Measurements from ENCODE around the gene SS18L1. TPM values are rescaled to one million over a fixed set of nuclear protein-coding genes. Genes with fewer than 3 reads are reported as not detected.

The SS18L1 gene
- total RNA-seq, 1 experiment from 2014 or later = 21.6 TPM

GRCh38 chr20:62205618-62206387 is 62.2 kb downstream of the SS18L1 start:
- DNase-seq (ENCODE audit: low read depth, low spot score) = no peak
- H3K36me3 ChIP-seq (ENCODE audit: control insufficient read depth, insufficient read depth, low read length) = no peaks in the 10 kb centered on the region
- H3K27me3 ChIP-seq (ENCODE audit: control insufficient read depth, insufficient read depth, low read length) = no peaks in the 10 kb centered on the region
- BruUV-seq (replicated peaks) = no TSS peak
- intact Hi-C loops (cut with micrococcal nuclease; ENCODE audit: unreplicated experiment) (no loop called here), in situ Hi-C loops (cut with HindIII; ENCODE audit: low pct_unique_long_range_greater_than_20kb, low sequenced_read_pairs) (no loop called here)
- POLR2A ChIA-PET = no interaction called here
- H3K4me1 ChIP-seq (ENCODE audit: control insufficient read depth, insufficient read depth, low read length) = no peaks in the 10 kb centered on the region
- no peak for ATAC-seq
- CTCF ChIA-PET = no interaction called here
- H3K9me3 ChIP-seq (ENCODE audit: control insufficient read depth, insufficient read depth, low read depth, low read length) = no peaks in the 10 kb centered on the region
- TF ChIP-seq, protein P1, sequence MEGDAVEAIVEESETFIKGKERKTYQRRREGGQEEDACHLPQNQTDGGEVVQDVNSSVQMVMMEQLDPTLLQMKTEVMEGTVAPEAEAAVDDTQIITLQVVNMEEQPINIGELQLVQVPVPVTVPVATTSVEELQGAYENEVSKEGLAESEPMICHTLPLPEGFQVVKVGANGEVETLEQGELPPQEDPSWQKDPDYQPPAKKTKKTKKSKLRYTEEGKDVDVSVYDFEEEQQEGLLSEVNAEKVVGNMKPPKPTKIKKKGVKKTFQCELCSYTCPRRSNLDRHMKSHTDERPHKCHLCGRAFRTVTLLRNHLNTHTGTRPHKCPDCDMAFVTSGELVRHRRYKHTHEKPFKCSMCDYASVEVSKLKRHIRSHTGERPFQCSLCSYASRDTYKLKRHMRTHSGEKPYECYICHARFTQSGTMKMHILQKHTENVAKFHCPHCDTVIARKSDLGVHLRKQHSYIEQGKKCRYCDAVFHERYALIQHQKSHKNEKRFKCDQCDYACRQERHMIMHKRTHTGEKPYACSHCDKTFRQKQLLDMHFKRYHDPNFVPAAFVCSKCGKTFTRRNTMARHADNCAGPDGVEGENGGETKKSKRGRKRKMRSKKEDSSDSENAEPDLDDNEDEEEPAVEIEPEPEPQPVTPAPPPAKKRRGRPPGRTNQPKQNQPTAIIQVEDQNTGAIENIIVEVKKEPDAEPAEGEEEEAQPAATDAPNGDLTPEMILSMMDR (IDR thresholded peaks at IDR 0.05) = no peak
- TF ChIP-seq SIN3A (IDR thresholded peaks at IDR 0.05; ENCODE audit: borderline replicate concordance, insufficient read depth, low read depth, low read length) (no peak), TCF7L2 (IDR thresholded peaks at IDR 0.05; ENCODE audit: low read depth, low read length) (no peak)
- TF ChIP-seq, protein P2, sequence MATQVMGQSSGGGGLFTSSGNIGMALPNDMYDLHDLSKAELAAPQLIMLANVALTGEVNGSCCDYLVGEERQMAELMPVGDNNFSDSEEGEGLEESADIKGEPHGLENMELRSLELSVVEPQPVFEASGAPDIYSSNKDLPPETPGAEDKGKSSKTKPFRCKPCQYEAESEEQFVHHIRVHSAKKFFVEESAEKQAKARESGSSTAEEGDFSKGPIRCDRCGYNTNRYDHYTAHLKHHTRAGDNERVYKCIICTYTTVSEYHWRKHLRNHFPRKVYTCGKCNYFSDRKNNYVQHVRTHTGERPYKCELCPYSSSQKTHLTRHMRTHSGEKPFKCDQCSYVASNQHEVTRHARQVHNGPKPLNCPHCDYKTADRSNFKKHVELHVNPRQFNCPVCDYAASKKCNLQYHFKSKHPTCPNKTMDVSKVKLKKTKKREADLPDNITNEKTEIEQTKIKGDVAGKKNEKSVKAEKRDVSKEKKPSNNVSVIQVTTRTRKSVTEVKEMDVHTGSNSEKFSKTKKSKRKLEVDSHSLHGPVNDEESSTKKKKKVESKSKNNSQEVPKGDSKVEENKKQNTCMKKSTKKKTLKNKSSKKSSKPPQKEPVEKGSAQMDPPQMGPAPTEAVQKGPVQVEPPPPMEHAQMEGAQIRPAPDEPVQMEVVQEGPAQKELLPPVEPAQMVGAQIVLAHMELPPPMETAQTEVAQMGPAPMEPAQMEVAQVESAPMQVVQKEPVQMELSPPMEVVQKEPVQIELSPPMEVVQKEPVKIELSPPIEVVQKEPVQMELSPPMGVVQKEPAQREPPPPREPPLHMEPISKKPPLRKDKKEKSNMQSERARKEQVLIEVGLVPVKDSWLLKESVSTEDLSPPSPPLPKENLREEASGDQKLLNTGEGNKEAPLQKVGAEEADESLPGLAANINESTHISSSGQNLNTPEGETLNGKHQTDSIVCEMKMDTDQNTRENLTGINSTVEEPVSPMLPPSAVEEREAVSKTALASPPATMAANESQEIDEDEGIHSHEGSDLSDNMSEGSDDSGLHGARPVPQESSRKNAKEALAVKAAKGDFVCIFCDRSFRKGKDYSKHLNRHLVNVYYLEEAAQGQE (IDR thresholded peaks at IDR 0.05; ENCODE audit: insufficient read depth in 1 of 2, low read depth in 2 of 2, low read length in 1 of 2) = no peak
- no peak overlapping the region for H3K4me3 ChIP-seq (ENCODE audit: low read depth in 2 of 2, low read length in 2 of 2)
- H3K27ac ChIP-seq (ENCODE audit: low read length) = no peak overlapping the region

DNA sequence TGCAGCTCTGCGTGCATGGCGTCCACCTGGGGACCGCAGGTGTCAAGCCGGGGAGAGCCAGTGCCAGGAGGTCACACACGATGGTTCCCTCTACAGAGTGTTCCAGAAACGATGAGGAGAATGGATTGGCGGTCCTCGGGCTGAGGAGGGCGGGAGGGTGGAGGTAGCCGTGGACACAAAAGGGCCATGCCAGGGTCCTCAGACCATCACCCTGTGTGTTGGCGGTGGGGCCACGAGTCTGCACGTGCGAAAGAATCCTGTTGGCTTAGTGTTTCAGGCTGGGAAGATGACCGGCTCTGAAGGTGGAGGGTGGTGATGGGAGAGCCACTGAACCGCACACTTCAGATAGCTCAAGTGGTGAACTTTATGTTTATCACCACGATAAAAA is 62.8 kb downstream of the SS18L1 start:
- no peaks in the 10 kb centered on the region for H3K4me1 ChIP-seq (ENCODE audit: control insufficient read depth, insufficient read depth, low read length)
- TF ChIP-seq, protein P1 (IDR thresholded peaks at IDR 0.05) = no peak
- TF ChIP-seq POLR2AphosphoS5 (IDR thresholded peaks at IDR 0.05; ENCODE audit: low read depth, low read length) = no peak
- TF ChIP-seq TCF7L2 (IDR thresholded peaks at IDR 0.05; ENCODE audit: low read depth, low read length) = no peak
- no peak for TF ChIP-seq SIN3A (IDR thresholded peaks at IDR 0.05; ENCODE audit: borderline replicate concordance, insufficient read depth, low read depth, low read length)
- TF ChIP-seq, protein P2 (IDR thresholded peaks at IDR 0.05; ENCODE audit: insufficient read depth in 1 of 2, low read depth in 2 of 2, low read length in 1 of 2) = no peak
- ChIA-PET POLR2A (no interaction called here), CTCF (no interaction called here)
- intact Hi-C loops (cut with micrococcal nuclease; ENCODE audit: unreplicated experiment) (no loop called here), in situ Hi-C loops (cut with HindIII; ENCODE audit: low pct_unique_long_range_greater_than_20kb, low sequenced_read_pairs) (no loop called here)
- H3K4me3 ChIP-seq (ENCODE audit: low read depth in 2 of 2, low read length in 2 of 2) = no peak overlapping the region
- no peak for ATAC-seq
- no peaks in the 10 kb centered on the region for H3K27me3 ChIP-seq (ENCODE audit: control insufficient read depth, insufficient read depth, low read length)
- no peaks in the 10 kb centered on the region for H3K36me3 ChIP-seq (ENCODE audit: control insufficient read depth, insufficient read depth, low read length)
- H3K9me3 ChIP-seq (ENCODE audit: control insufficient read depth, insufficient read depth, low read depth, low read length) = no peaks in the 10 kb centered on the region
- no TSS peak for BruUV-seq (replicated peaks)
- no peak for DNase-seq (ENCODE audit: low read depth, low spot score)
- no peak overlapping the region for H3K27ac ChIP-seq (ENCODE audit: low read length)

Data from Panc1 (cell line).